ENCODE measurements around the gene PXMP4.
"Not testable (repeated sequence)": the region's sequence is repeated elsewhere in the genome, so short reads cannot be mapped to it uniquely, and the experiment has no call there.

Gene PXMP4, protein sequence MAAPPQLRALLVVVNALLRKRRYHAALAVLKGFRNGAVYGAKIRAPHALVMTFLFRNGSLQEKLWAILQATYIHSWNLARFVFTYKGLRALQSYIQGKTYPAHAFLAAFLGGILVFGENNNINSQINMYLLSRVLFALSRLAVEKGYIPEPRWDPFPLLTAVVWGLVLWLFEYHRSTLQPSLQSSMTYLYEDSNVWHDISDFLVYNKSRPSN

DNA sequence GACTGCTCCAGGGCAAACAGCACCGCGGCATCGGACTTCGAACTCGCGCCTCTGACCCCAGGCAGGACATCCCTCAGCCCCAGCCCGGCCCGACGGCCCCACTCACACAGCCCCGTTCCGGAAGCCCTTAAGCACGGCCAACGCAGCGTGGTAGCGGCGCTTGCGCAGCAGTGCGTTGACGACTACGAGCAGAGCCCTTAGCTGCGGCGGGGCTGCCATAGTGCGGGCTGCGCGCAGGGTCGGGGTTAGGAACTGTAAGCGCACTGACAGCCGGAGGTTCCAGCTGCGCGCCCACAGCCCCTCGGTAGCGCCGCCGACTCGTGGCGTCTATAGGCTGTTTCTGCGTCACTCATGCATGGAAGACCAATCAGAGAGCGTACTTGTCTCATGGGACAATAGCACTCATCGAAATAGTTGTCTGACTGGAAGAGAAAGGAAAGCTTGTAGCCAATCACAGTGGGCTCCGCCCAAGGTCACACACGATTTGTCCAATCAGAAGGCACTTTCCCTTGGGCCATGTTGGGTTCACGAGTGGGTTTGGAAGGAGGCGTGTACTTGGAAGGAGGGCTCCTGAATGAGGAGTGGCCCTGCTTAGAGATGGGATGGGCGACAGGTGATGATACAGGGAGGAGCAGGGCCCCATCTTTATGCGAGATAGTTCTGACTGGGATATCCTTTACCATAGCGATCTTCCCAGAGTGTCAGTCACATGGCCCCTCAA lies at the start of gene PXMP4:
Gene PXMP4, minus strand, starts transcription at position 322 of the 721 bp plus-strand sequence. Its CDS starts 103 bp downstream, at position 219.
- no peaks in the 10 kb centered on the region for H3K4me1 ChIP-seq (ENCODE audit: insufficient read depth, low read length)
- H3K36me3 ChIP-seq (ENCODE audit: insufficient read depth, low read length) = no peaks in the 10 kb centered on the region
- peak within 1 kb of the TSS; percentile 32 for H3K9ac ChIP-seq (ENCODE audit: low read depth, low read length)
- no peaks in the 10 kb centered on the region for H3K9me3 ChIP-seq (ENCODE audit: control insufficient read depth, insufficient read depth, low read length)

DNA sequence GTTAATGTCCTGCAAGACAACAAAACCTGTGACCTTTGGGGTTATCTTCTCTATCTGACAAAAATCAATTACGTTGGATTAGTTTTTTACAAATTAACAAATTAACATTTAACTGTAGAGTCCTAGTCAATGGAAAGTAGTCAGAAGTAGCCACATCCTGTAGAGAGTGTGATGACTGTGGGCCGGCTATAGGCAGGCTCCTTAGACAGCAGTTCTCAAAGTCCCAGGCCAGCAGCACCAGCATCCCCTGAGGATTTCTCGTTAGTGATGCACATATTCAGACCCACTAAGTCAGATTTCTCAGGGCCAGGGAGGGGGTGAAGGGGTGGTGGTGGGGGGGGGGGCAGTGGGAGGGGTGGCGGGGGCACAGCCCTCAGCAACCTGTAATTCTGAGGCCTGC lies 48.9 kb upstream of the PXMP4 start:
- no peaks in the 10 kb centered on the region for H3K9me3 ChIP-seq (ENCODE audit: control insufficient read depth, insufficient read depth, low read length)
- H3K36me3 ChIP-seq (ENCODE audit: insufficient read depth, low read length) = no peaks in the 10 kb centered on the region
- no peak overlapping the region for H3K9ac ChIP-seq (ENCODE audit: low read depth, low read length)
- peaks cover 4% of the 10 kb centered on the region for H3K4me1 ChIP-seq (ENCODE audit: insufficient read depth, low read length)

DNA sequence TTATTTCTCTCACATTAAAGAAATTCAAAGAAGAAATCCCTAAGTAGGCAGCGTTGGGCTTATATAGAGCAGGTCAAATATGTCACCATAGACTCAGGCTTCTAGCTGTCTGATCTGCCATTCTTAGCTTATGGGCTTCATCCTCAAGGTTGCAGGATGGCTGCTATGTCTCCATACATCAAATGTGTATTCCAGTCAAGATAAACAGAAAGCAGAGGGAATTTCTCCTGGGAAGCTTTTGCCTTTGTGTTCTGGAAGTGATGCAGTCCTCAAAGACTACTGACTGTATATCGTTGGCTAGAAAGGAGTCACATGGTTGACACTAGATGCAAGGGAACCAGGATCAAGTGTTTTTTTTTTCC lies 47.6 kb upstream of the PXMP4 start:
- Histone ChIP-seq H3K9ac (ENCODE audit: low read depth, low read length) (no peak overlapping the region), H3K36me3 (ENCODE audit: insufficient read depth, low read length) (no peaks in the 10 kb centered on the region), H3K9me3 (ENCODE audit: control insufficient read depth, insufficient read depth, low read length) (no peaks in the 10 kb centered on the region), H3K4me1 (ENCODE audit: insufficient read depth, low read length) (peaks cover 4% of the 10 kb centered on the region)

- no peaks in the 10 kb centered on the region for H3K9me3 ChIP-seq (ENCODE audit: control insufficient read depth, insufficient read depth, low read length)
- H3K4me1 ChIP-seq (ENCODE audit: insufficient read depth, low read length) = peaks cover 4% of the 10 kb centered on the region
- no peak overlapping the region for H3K9ac ChIP-seq (ENCODE audit: low read depth, low read length)
- no peaks in the 10 kb centered on the region for H3K36me3 ChIP-seq (ENCODE audit: insufficient read depth, low read length)
Measured at GRCh38 chr20:33766686-33767085, 46.6 kb upstream of the PXMP4 start.

DNA sequence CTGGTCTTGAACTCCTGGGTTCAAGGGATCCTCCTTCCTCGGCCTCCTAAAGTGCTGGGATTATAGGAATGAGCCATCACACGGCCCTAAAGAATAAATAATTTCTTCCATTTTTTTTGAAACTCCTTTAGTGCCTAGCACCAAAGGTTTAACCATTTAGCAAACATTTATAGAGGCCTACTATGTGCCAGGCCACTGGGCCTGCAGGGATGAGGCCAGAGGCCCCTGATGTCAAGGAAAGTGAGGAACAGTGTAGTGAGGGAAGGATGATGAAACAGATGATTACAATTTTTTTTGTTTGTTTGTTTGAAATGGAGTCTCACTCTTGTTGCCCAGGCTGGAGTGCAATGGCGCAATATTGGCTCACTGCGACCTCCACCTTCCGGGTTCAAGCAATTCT lies 45.5 kb upstream of the PXMP4 start:
- no peaks in the 10 kb centered on the region for H3K9me3 ChIP-seq (ENCODE audit: control insufficient read depth, insufficient read depth, low read length)
- H3K36me3 ChIP-seq (ENCODE audit: insufficient read depth, low read length) = no peaks in the 10 kb centered on the region
- H3K4me1 ChIP-seq (ENCODE audit: insufficient read depth, low read length) = peaks cover 4% of the 10 kb centered on the region
- H3K9ac ChIP-seq (ENCODE audit: low read depth, low read length) = no peak overlapping the region

DNA sequence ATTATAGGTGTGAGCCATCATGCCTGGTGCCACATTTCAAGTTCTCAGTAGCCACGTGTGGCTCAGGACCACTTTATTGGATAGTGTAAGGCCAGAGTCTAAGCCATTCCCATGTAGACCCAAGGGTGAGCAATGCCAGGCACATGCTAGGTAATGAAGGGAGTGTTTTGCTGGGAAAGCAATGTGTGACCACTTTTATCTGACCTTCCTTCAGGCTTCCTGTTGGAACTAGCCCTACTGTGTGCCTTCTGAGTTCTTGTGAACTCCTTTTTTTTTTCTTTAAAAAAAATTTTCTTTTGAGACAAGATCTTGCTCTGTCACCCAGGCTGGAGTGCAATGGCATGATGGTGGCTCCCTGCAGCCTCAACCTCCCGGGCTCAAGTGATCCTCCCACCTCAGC lies 45.0 kb upstream of the PXMP4 start:
- H3K4me1 ChIP-seq (ENCODE audit: insufficient read depth, low read length) = peaks cover 4% of the 10 kb centered on the region
- H3K9me3 ChIP-seq (ENCODE audit: control insufficient read depth, insufficient read depth, low read length) = no peaks in the 10 kb centered on the region
- H3K9ac ChIP-seq (ENCODE audit: low read depth, low read length) = no peak overlapping the region
- H3K36me3 ChIP-seq (ENCODE audit: insufficient read depth, low read length) = no peaks in the 10 kb centered on the region

DNA sequence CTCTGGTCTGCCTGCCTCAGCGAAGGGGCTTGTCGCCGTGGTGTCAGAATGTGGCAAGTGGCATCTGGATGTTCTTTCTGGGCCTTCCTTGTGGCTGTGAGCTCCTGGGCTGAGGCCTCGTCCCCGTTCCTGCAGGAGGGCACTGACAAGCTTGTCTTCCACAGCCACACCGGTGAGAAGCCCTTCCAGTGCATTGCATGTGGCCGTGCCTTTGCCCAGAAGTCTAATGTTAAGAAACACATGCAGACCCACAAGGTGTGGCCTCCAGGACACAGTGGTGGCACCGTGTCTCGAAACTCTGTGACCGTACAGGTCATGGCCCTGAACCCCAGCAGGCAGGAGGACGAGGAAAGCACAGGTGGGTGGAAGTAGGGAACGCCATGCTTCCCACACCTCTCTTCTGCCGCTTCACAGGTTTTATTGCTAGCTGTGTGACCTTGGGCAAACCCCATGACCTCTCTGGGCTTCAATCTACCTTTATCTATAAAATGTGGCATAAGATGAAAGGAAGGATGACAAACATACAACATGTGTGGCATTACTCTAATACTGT lies 41.7 kb upstream of the PXMP4 start:
- Histone ChIP-seq H3K9ac (ENCODE audit: low read depth, low read length) (no peak overlapping the region), H3K9me3 (ENCODE audit: control insufficient read depth, insufficient read depth, low read length) (no peaks in the 10 kb centered on the region), H3K36me3 (ENCODE audit: insufficient read depth, low read length) (no peaks in the 10 kb centered on the region), H3K4me1 (ENCODE audit: insufficient read depth, low read length) (no peaks in the 10 kb centered on the region)

GRCh38 chr20:33757458-33757857 lies 37.3 kb upstream of the PXMP4 start:
- Histone ChIP-seq H3K4me1 (ENCODE audit: insufficient read depth, low read length) (peaks cover 7% of the 10 kb centered on the region), H3K36me3 (ENCODE audit: insufficient read depth, low read length) (no peaks in the 10 kb centered on the region; the same call in 1 of the 2 replicates), H3K9ac (ENCODE audit: low read depth, low read length) (no peak overlapping the region), H3K9me3 (ENCODE audit: control insufficient read depth, insufficient read depth, low read length) (no peaks in the 10 kb centered on the region)

GRCh38 chr20:33757046-33757445 lies 36.9 kb upstream of the PXMP4 start:
- Histone ChIP-seq H3K9me3 (ENCODE audit: control insufficient read depth, insufficient read depth, low read length) (no peaks in the 10 kb centered on the region), H3K9ac (ENCODE audit: low read depth, low read length) (no peak overlapping the region), H3K36me3 (ENCODE audit: insufficient read depth, low read length) (no peaks in the 10 kb centered on the region; the same call in 1 of the 2 replicates), H3K4me1 (ENCODE audit: insufficient read depth, low read length) (peaks cover 7% of the 10 kb centered on the region)

GRCh38 chr20:33755936-33756490 lies 35.9 kb upstream of the PXMP4 start:
- H3K36me3 ChIP-seq (ENCODE audit: insufficient read depth, low read length); H3K9me3 ChIP-seq (ENCODE audit: control insufficient read depth, insufficient read depth, low read length); H3K9ac ChIP-seq (ENCODE audit: low read depth, low read length); H3K4me1 ChIP-seq (ENCODE audit: insufficient read depth, low read length): not testable (repeated sequence)

DNA sequence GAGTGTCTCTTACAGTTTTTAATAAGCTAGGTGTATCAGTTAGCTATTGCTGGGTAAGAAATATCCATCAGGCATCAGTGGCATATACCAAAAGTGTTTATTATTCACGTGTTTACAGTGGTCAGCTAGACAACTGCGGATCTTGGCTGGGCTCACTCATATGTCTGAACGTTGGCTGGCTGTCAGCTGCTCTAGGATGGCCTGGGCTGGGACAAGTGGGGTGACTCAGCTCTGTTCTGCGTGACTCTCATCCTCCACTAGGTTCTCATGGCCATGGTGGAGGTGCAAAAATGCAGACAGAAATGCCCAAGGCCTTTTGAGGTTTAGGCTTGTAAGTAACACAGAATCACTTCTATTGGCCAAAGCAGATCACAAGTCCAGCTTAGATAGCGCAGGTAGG lies 33.7 kb upstream of the PXMP4 start:
- Histone ChIP-seq H3K9ac (ENCODE audit: low read depth, low read length) (no peak overlapping the region), H3K4me1 (ENCODE audit: insufficient read depth, low read length) (peaks cover 7% of the 10 kb centered on the region), H3K36me3 (ENCODE audit: insufficient read depth, low read length) (no peaks in the 10 kb centered on the region; the same call in 1 of the 2 replicates), H3K9me3 (ENCODE audit: control insufficient read depth, insufficient read depth, low read length) (no peaks in the 10 kb centered on the region)

GRCh38 chr20:33753143-33753542 lies 33.0 kb upstream of the PXMP4 start:
- Histone ChIP-seq H3K4me1 (ENCODE audit: insufficient read depth, low read length) (peaks cover 7% of the 10 kb centered on the region), H3K36me3 (ENCODE audit: insufficient read depth, low read length) (no peaks in the 10 kb centered on the region; the same call in 1 of the 2 replicates), H3K9me3 (ENCODE audit: control insufficient read depth, insufficient read depth, low read length) (no peaks in the 10 kb centered on the region), H3K9ac (ENCODE audit: low read depth, low read length) (no peak overlapping the region)

GRCh38 chr20:33751775-33752174 lies 31.7 kb upstream of the PXMP4 start:
- H3K9me3 ChIP-seq (ENCODE audit: control insufficient read depth, insufficient read depth, low read length) = no peaks in the 10 kb centered on the region
- peaks cover 7% of the 10 kb centered on the region for H3K4me1 ChIP-seq (ENCODE audit: insufficient read depth, low read length)
- H3K9ac ChIP-seq (ENCODE audit: low read depth, low read length) = no peak overlapping the region
- no peaks in the 10 kb centered on the region; the same call in 1 of the 2 replicates for H3K36me3 ChIP-seq (ENCODE audit: insufficient read depth, low read length)

GRCh38 chr20:33746325-33746998 lies 26.4 kb upstream of the PXMP4 start:
- no peaks in the 10 kb centered on the region for H3K9me3 ChIP-seq (ENCODE audit: control insufficient read depth, insufficient read depth, low read length)
- no peaks in the 10 kb centered on the region for H3K36me3 ChIP-seq (ENCODE audit: insufficient read depth, low read length)
- H3K4me1 ChIP-seq (ENCODE audit: insufficient read depth, low read length) = no peaks in the 10 kb centered on the region
- H3K9ac ChIP-seq (ENCODE audit: low read depth, low read length) = no peak overlapping the region

Data from ES-I3 (cell line).